GM12872 (cell line): ENCODE data around the gene CCDC85C.

Source experiments
- TF ChIP-seq, protein P1 (sequence below): IDR thresholded peaks from 3 replicates; pipeline ENCODE4 v1.5.1; 2011; ENCODE audit warnings: low read depth, mild to moderate bottlenecking, low read length, moderate library complexity; ENCODE audit not compliant: insufficient read depth

Gene CCDC85C

GRCh38 chr14:99525699-99526080 lies 78.3 kb downstream of the CCDC85C start:
- TF ChIP-seq, protein P1, sequence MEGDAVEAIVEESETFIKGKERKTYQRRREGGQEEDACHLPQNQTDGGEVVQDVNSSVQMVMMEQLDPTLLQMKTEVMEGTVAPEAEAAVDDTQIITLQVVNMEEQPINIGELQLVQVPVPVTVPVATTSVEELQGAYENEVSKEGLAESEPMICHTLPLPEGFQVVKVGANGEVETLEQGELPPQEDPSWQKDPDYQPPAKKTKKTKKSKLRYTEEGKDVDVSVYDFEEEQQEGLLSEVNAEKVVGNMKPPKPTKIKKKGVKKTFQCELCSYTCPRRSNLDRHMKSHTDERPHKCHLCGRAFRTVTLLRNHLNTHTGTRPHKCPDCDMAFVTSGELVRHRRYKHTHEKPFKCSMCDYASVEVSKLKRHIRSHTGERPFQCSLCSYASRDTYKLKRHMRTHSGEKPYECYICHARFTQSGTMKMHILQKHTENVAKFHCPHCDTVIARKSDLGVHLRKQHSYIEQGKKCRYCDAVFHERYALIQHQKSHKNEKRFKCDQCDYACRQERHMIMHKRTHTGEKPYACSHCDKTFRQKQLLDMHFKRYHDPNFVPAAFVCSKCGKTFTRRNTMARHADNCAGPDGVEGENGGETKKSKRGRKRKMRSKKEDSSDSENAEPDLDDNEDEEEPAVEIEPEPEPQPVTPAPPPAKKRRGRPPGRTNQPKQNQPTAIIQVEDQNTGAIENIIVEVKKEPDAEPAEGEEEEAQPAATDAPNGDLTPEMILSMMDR: no peak

DNA sequence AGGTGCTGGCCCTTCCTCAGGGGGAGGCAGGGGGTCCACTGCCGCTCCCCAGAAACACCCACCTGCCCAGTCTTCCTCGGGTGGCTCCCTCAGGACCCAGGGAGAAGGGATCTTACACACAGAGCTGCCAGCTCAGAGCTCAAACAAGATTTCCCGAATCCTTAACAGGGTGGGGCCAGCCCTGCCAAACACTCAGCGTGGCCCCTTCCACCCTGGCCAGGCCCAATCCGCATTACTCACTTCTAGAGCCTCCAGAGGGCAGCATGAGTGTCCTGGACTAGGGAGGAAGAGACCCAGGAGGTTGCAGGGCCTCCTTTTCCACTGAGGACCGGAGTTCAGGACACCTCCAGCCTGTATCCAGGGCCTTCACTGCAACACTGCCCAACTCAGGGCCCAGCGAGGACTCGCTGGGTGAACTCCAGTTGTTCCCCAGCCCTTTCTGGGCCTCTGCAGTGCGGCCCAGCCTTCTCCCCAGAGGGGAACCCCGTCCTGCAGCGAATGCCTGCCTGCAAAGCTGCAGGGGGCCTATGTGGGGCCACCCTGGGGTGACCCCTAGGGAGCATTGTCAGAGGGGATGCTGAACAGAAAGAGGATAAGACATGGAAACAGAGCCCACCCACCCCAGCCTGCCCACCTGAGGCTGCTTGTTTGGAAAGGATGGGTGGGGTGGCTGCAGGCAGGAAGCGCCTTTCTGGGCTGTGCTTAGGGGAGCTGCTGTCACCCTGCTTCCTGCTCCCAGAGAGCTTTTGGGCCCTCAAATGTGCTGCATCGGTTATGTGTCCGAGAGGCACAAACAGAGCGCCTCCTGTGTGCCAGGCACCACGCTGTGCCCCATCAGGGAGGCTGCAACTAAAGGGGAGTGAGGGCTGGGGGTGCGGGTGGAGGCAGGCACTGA lies 79.0 kb downstream of the CCDC85C start:
- TF ChIP-seq, protein P1: no peak

- TF ChIP-seq, protein P1: no peak
These were observed 79.8 kb downstream of the CCDC85C start for GRCh38 chr14:99524091-99524661.

DNA sequence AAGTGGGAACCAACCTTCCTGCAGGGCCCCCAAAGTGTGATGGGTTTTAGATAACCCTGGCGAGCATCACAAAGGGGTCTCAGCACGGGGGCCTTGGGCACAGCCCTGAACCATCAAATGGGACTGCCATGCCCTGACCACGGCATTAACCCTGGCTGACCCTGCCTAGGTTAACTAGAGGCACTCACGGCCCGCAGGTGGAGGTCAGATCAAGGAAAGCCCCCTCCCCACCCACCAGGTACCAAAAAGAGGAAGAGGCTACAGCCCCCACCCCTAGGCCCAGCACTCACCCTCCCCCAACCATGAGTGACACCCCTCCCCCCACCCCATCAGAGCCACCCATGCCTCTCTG lies 80.3 kb downstream of the CCDC85C start:
- TF ChIP-seq, protein P1: no peak

DNA sequence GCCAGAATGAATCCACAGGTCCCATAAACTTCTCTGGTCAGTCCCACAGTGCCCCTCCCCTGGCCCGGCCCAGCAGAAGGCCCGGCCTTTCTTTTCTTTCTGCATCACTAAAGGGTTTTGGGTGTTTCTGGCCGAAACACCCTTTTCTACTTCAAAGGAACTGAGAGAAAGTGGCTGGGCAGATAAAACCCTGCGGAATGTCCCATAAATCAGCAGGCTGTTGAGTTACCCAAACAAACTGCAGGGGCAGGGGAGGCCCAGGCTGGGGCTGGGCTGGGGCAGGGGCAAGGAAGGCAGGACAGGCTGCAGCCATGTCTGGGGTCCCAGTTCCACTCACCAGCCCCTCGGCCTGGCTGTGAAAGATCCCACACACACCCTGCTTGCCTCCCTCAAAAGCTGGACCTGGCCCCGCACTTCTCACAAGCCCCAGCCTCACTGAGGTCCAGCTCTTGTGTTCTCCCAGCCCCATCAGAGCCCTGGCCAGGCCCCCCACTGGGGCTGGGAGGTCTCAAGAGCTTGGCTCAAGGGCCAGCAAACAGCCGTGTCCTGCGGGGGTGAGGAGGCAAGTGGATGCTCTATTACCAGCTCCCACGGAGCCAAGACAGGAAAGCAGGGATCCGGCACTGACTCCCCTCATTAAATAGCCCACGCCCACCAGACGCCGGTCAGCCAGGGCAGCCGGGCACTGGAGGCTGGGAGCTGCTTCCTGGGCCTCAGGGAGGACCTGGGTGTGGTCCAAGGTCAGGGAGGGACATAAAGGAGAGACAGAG lies 80.9 kb downstream of the CCDC85C start:
- TF ChIP-seq, protein P1: no peak

DNA sequence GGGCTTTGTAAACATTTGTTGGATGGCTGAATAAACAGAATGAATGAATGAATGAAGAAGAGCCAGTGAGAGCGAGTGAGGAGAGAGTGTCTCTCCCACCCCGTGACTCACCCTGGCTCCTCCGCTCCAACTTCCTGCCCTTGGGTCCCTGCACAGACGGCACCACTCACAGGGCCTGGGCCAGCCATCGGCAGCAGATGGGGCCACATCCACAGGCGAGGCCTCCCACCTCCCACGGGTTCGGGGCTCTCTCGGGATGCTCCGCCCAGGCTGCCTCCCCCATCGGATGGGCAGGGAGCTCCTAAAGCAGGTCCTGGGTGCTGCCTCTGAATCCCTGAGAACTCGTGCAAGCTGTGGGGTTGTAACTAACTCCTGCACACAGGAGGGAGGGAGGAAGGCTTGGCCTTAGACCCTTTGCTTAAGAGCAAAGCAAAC lies 81.5 kb downstream of the CCDC85C start:
- TF ChIP-seq, protein P1: no peak

DNA sequence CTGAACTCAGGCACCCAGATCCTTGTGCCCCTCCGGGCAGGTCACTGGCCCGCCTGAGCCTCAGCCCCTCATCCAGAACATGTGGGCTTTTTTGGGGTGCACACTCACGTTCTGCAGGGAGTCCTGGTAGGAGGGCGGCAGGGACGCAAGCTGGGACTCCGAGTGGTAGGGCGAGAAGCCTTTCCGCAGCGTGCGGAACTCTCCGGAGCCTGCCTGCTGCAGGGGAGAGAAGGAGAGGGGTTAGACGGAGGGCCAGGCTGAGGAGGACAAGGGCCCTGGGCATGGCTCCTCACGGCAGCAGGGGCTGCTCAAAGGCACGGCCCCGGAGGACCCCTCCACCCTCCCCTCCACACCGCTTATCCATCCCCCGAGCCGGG lies 82.0 kb downstream of the CCDC85C start:
- TF ChIP-seq, protein P1: no peak
